GM23248 (cell line): ENCODE results near the gene RFT1.

Experiments
- EZH2 ChIP-seq: fragments of 200-600 bp; sonication (generic); IDR thresholded peaks from 2 replicates; pipeline ENCODE4 v1.6.1; 2018; ENCODE audit warnings: antibody characterized with exemption, mild to moderate bottlenecking; ENCODE audit not compliant: insufficient read depth, poor library complexity, severe bottlenecking
- EZH2phosphoT487 ChIP-seq: fragments of 200-600 bp; sonication (generic); IDR thresholded peaks from 2 replicates; pipeline ENCODE4 v1.6.1; 2018; ENCODE audit warnings: antibody characterized with exemption, moderate library complexity, mild to moderate bottlenecking, low read depth; ENCODE audit not compliant: insufficient read depth

GRCh38 chr3:53111822-53112221 is 18.4 kb downstream of the RFT1 start:
- TF ChIP-seq EZH2phosphoT487: no peak
- TF ChIP-seq EZH2: no peak
